ENCODE data around the gene TMEM219.
A peak's percentile ranks its signal among the peaks of the same experiment; 100 is the strongest.

The TMEM219 gene

DNA sequence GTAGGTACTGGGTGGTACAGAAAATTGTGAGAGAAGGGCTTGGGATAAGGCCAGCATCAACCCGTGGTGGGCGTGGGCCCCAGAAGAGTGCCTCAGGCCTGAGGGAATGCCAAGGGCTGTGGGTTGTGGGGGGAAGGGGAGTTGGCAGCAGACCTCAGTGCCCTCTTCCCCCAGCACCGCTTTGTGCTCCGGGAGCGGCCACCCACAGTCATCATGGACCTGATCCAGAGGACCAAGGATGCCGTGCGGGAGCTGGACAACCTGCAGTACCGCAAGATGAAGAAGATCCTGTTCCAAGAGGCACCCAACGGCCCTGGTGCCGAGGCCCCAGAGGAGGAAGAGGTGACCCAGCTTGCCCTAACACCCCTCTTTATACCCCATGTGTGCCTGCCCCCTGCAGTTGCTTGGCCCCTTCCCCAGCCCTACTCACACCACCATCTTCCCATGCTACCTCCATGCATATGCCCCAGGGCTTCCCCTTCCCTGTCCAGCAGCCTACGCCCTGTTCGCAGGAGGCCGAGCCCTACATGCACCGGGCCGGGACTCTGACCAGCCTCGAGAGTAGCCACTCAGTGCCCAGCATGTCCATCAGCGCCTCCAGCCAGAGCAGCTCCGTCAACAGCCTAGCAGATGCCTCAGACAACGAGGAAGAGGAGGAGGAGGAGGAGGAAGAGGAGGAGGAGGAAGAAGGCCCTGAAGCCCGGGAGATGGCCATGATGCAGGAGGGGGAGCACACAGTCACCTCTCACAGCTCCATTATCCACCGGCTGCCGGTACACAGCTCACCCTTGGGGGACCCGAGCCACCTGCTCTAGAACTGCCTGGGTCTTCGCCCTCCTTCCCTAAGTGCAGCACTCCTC lies 20.9 kb downstream of the TMEM219 start:
- no peaks in the 10 kb centered on the region for H3K9me3 ChIP-seq (ENCODE audit: control insufficient read depth, insufficient read depth, low read depth, low read length)
- H3K27ac ChIP-seq (ENCODE audit: extremely low read depth, low read depth, low read length), result no peak overlapping the region
- ChIA-PET POLR2A (interaction anchor here (0.7 to 0.9 kb wide), 2 partner anchors 9 to 83 kb away, joined by 3 to 5 read pairs; partner anchors contain the start of genes SEZ6L2 and TAOK2), CTCF (interaction anchor here (0.5 to 1.4 kb wide), 2 partner anchors 50 to 277 kb away, joined by 3 read pairs; no protein-coding TSS in a partner anchor)
- H3K4me1 ChIP-seq (ENCODE audit: control insufficient read depth, insufficient read depth, low read length), result no peaks in the 10 kb centered on the region
- TF ChIP-seq ZNF596 (tag by site-specific recombination; IDR thresholded peaks at IDR 0.05) (no peak), OVOL3 (tag by site-specific recombination; IDR thresholded peaks at IDR 0.05) (no peak), SALL2 (tag by site-specific recombination; IDR thresholded peaks at IDR 0.05; ENCODE audit: borderline replicate concordance) (no peak)
- TF ChIP-seq, protein P1, sequence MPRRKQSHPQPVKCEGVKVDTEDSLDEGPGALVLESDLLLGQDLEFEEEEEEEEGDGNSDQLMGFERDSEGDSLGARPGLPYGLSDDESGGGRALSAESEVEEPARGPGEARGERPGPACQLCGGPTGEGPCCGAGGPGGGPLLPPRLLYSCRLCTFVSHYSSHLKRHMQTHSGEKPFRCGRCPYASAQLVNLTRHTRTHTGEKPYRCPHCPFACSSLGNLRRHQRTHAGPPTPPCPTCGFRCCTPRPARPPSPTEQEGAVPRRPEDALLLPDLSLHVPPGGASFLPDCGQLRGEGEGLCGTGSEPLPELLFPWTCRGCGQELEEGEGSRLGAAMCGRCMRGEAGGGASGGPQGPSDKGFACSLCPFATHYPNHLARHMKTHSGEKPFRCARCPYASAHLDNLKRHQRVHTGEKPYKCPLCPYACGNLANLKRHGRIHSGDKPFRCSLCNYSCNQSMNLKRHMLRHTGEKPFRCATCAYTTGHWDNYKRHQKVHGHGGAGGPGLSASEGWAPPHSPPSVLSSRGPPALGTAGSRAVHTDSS (tag by site-specific recombination; IDR thresholded peaks at IDR 0.05), result peak; percentile 95
- H3K36me3 ChIP-seq (ENCODE audit: control insufficient read depth in 2 of 2, insufficient read depth in 1 of 2, low read length in 2 of 2), result peaks cover 42 to 100% of the 10 kb centered on the region in 2 experiments
- no peak overlapping the region for H3K4me3 ChIP-seq (ENCODE audit: low read depth, low read length)

- POLR2A ChIA-PET, result interaction anchor here (0.7 to 0.9 kb wide), 2 partner anchors 10 to 84 kb away, joined by 3 to 5 read pairs; partner anchors contain the start of genes SEZ6L2 and TAOK2
- Histone ChIP-seq H3K9me3 (ENCODE audit: control insufficient read depth, insufficient read depth, low read depth, low read length) (no peaks in the 10 kb centered on the region), H3K36me3 (ENCODE audit: control insufficient read depth in 2 of 2, insufficient read depth in 1 of 2, low read length in 2 of 2) (peaks cover 49 to 100% of the 10 kb centered on the region in 2 experiments), H3K4me1 (ENCODE audit: control insufficient read depth, insufficient read depth, low read length) (no peaks in the 10 kb centered on the region), H3K4me3 (ENCODE audit: low read depth, low read length) (no peak overlapping the region), H3K27ac (ENCODE audit: extremely low read depth, low read depth, low read length) (no peak overlapping the region)
- CTCF ChIA-PET, result no interaction called here
- TF ChIP-seq, protein P2, sequence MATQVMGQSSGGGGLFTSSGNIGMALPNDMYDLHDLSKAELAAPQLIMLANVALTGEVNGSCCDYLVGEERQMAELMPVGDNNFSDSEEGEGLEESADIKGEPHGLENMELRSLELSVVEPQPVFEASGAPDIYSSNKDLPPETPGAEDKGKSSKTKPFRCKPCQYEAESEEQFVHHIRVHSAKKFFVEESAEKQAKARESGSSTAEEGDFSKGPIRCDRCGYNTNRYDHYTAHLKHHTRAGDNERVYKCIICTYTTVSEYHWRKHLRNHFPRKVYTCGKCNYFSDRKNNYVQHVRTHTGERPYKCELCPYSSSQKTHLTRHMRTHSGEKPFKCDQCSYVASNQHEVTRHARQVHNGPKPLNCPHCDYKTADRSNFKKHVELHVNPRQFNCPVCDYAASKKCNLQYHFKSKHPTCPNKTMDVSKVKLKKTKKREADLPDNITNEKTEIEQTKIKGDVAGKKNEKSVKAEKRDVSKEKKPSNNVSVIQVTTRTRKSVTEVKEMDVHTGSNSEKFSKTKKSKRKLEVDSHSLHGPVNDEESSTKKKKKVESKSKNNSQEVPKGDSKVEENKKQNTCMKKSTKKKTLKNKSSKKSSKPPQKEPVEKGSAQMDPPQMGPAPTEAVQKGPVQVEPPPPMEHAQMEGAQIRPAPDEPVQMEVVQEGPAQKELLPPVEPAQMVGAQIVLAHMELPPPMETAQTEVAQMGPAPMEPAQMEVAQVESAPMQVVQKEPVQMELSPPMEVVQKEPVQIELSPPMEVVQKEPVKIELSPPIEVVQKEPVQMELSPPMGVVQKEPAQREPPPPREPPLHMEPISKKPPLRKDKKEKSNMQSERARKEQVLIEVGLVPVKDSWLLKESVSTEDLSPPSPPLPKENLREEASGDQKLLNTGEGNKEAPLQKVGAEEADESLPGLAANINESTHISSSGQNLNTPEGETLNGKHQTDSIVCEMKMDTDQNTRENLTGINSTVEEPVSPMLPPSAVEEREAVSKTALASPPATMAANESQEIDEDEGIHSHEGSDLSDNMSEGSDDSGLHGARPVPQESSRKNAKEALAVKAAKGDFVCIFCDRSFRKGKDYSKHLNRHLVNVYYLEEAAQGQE (tag by site-specific recombination; IDR thresholded peaks at IDR 0.05), result no peak
- no peak for TF ChIP-seq ZNF707 (tag by site-specific recombination; IDR thresholded peaks at IDR 0.05)
- TF ChIP-seq, protein P3, sequence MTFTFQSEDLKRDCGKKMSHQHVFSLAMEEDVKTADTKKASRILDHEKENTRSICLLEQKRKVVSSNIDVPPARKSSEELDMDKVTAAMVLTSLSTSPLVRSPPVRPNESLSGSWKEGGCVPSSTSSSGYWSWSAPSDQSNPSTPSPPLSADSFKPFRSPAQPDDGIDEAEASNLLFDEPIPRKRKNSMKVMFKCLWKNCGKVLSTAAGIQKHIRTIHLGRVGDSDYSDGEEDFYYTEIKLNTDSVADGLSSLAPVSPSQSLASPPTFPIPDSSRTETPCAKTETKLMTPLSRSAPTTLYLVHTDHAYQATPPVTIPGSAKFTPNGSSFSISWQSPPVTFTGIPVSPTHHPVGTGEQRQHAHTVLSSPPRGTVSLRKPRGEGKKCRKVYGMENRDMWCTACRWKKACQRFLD (tag by site-specific recombination; IDR thresholded peaks at IDR 0.05), result no peak
- TF ChIP-seq ZBTB48 (tag by site-specific recombination; IDR thresholded peaks at IDR 0.05), result no peak
- no peak for TF ChIP-seq GLIS1 (tag by site-specific recombination; IDR thresholded peaks at IDR 0.05)
- no peak for TF ChIP-seq ZBTB44 (tag by site-specific recombination; IDR thresholded peaks at IDR 0.05)
- TF ChIP-seq ZNF658 (tag by site-specific recombination; IDR thresholded peaks at IDR 0.05), result no peak
- TF ChIP-seq ZNF596 (tag by site-specific recombination; IDR thresholded peaks at IDR 0.05), result no peak
- TF ChIP-seq ZFP3 (tag by site-specific recombination; IDR thresholded peaks at IDR 0.05; ENCODE audit: low read depth), result no peak
- TF ChIP-seq ZNF654 (tag by site-specific recombination; IDR thresholded peaks at IDR 0.05; ENCODE audit: low read depth), result no peak
- TF ChIP-seq ZNF561 (tag by site-specific recombination; IDR thresholded peaks at IDR 0.05; ENCODE audit: borderline replicate concordance), result no peak
- TF ChIP-seq ZNF19 (tag by site-specific recombination; IDR thresholded peaks at IDR 0.05; ENCODE audit: low read depth), result no peak
- TF ChIP-seq MZF1 (tag by site-specific recombination; IDR thresholded peaks at IDR 0.05; ENCODE audit: borderline replicate concordance), result no peak
- TF ChIP-seq, protein P4, sequence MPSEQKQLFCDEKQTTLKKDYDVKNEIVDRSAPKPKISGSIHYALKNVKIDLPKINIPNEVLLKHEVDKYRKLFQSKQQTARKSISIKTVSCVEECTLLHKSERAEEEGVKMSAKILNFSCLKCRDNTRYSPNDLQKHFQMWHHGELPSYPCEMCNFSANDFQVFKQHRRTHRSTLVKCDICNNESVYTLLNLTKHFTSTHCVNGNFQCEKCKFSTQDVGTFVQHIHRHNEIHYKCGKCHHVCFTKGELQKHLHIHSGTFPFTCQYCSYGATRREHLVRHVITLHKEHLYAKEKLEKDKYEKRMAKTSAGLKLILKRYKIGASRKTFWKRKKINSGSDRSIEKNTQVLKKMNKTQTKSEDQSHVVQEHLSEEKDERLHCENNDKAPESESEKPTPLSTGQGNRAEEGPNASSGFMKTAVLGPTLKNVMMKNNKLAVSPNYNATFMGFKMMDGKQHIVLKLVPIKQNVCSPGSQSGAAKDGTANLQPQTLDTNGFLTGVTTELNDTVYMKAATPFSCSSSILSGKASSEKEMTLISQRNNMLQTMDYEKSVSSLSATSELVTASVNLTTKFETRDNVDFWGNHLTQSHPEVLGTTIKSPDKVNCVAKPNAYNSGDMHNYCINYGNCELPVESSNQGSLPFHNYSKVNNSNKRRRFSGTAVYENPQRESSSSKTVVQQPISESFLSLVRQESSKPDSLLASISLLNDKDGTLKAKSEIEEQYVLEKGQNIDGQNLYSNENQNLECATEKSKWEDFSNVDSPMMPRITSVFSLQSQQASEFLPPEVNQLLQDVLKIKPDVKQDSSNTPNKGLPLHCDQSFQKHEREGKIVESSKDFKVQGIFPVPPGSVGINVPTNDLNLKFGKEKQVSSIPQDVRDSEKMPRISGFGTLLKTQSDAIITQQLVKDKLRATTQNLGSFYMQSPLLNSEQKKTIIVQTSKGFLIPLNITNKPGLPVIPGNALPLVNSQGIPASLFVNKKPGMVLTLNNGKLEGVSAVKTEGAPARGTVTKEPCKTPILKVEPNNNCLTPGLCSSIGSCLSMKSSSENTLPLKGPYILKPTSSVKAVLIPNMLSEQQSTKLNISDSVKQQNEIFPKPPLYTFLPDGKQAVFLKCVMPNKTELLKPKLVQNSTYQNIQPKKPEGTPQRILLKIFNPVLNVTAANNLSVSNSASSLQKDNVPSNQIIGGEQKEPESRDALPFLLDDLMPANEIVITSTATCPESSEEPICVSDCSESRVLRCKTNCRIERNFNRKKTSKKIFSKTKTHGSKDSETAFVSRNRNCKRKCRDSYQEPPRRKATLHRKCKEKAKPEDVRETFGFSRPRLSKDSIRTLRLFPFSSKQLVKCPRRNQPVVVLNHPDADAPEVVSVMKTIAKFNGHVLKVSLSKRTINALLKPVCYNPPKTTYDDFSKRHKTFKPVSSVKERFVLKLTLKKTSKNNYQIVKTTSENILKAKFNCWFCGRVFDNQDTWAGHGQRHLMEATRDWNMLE (tag by site-specific recombination; conservative IDR thresholded peaks at IDR 0.05; ENCODE audit: low read depth), result no peak
- no peak for TF ChIP-seq ZNF560 (tag by site-specific recombination; IDR thresholded peaks at IDR 0.05; ENCODE audit: borderline replicate concordance)
These were observed 21.7 kb downstream of the TMEM219 start for GRCh38 chr16:29983420-29984136.

All from HEK293 (cell line).